Measurements from ENCODE around the gene FMNL3.

FMNL3 gene

DNA sequence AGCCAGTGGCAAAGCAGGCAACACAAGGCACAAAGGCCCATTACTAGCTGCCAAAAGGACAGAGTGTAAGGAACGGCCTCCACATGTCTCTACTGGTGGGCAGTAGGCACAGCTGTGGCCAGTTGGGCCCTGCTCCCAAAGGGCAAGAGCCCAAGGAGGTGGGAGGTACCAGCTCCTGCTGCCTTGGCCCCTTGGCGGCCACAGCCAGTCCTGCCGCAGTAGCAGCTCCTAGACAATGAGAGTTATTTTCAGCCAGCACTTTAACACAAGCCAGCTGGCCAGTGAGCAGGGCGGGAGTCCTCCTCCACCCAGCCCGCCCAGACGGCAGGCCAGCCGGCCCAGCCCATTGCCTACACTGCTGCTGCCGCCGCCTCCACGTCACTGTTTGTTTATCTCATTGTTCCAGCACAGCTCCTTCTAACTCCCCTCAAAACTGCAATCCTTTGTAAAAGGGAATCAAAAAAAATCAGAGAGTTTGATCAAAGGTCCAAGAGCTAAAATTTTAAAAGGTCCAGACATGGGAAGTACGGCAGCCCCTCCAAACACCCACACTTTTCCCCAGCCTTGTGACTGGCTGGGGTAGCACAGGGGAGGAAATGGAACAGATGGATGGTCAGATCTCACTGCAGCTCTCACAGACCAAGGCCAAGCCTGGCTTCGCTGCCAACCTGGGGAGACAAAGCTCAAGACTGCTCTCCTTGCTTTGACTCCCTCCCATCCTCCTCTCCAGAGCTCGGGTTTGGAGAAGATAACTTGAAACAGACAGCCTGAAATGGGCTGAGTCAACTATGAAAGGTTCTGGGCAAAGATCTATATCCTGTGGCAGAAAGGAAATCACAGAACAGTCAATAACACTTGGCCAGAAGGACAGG, 33.5 kb downstream of the FMNL3 start:
- DNase-seq (ENCODE audit: low read depth), result peak; percentile 96
- H3K4me3 ChIP-seq (ENCODE audit: low read depth, low read length), result no peak overlapping the region
- peak; percentile 44 for TF ChIP-seq CTCF (conservative IDR thresholded peaks at IDR 0.05; ENCODE audit: low read depth, low read length)

DNA sequence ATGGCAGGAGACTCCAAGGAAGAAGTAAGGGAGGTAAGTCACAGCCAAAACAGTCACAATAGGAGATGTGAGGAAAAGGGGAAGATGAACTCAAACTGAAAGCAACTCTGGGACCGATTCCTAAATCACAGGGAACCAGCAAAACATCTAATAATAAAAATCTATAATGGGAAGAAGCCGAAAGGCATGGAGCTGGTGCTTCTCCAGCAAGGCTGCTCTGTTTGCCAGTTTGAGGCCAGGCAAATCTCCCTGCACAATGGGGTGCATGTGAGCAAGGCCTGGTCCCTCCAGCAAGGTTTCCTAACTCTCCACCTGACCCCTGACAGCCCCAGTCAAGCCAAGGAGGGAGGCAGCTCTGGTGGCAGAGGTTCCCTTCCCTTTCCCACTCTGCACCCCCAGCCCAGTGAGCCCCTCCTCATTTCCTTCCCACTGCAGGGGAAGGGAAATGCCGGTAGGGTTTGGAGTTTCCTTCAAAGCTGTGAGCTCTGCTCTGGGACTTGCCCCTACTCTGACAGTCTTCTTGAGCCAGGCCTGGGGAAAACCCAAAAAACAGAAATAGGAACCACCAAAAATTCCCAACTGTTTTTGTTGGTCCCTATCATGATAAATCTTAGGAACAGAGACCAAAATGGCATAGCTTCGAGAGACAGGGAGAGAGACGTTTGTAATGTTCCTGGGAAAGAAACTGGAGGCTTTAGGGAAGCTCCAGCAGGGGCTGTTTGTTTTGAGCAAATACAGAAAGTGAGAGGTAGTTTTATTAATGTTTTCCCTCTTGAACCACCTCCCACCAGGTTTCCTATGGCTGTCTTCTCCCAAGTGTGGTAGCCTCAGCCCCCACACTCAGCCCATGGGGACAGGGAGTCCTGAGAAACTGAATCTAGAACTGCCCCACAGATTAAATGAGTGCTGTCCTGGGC, 34.6 kb downstream of the FMNL3 start:
- DNase-seq (ENCODE audit: low read depth), result no peak
- TF ChIP-seq CTCF (conservative IDR thresholded peaks at IDR 0.05; ENCODE audit: low read depth, low read length), result peak; percentile 3
- H3K4me3 ChIP-seq (ENCODE audit: low read depth, low read length), result no peak overlapping the region

- DNase-seq (ENCODE audit: low read depth), result no peak
- H3K4me3 ChIP-seq (ENCODE audit: low read depth, low read length), result no peak overlapping the region
- TF ChIP-seq CTCF (conservative IDR thresholded peaks at IDR 0.05; ENCODE audit: low read depth, low read length), result no peak
Observed at GRCh38 chr12:49671031-49671765, 36.0 kb downstream of the FMNL3 start.

GRCh38 chr12:49669796-49670195, 37.4 kb downstream of the FMNL3 start:
- no peak overlapping the region for H3K4me3 ChIP-seq (ENCODE audit: low read depth, low read length)
- no peak for DNase-seq (ENCODE audit: low read depth)
- no peak for TF ChIP-seq CTCF (conservative IDR thresholded peaks at IDR 0.05; ENCODE audit: low read depth, low read length)

GRCh38 chr12:49667325-49668090, 39.7 kb downstream of the FMNL3 start:
- TF ChIP-seq CTCF (conservative IDR thresholded peaks at IDR 0.05; ENCODE audit: low read depth, low read length), result no peak
- DNase-seq (ENCODE audit: low read depth), result peak; percentile 69
- H3K4me3 ChIP-seq (ENCODE audit: low read depth, low read length), result no peak overlapping the region

DNA sequence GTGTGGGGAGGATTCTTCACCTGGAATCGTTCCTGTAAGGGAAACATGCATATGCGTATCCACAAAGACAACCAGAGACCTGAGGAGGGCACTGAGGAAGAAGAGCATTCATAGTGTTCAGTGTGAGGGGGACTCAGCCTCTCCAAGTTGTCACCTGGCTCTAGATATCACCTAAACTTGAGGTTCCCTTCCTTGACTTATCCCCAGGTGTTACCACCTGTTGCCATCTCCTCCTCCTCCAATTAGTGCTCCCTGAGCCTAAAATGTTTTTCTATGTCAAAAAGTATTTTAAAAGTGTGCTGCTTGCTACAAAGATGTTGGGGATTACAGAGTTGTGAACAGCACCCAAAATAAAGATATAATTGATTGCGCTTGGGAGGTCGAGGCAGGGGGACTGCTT, 41.0 kb downstream of the FMNL3 start:
- TF ChIP-seq CTCF (conservative IDR thresholded peaks at IDR 0.05; ENCODE audit: low read depth, low read length), result no peak
- no peak overlapping the region for H3K4me3 ChIP-seq (ENCODE audit: low read depth, low read length)
- DNase-seq (ENCODE audit: low read depth), result no peak
